ENCODE data around the gene GGA1.

Gene GGA1

GRCh38 chr22:37633089-37633624 is 24.5 kb downstream of the GGA1 start:
- TF ChIP-seq FOXM1 (IDR thresholded peaks at IDR 0.05; ENCODE audit: borderline replicate concordance, low read depth) (no peak), EP300 (IDR thresholded peaks at IDR 0.05; ENCODE audit: borderline replicate concordance) (no peak), RAD21 (IDR thresholded peaks at IDR 0.05; ENCODE audit: low read depth) (no peak), REST (IDR thresholded peaks at IDR 0.05; ENCODE audit: low read depth) (no peak), CREB1 (IDR thresholded peaks at IDR 0.05; ENCODE audit: low read depth) (no peak)

GRCh38 chr22:37633625-37634416 is 25.2 kb downstream of the GGA1 start:
- TF ChIP-seq REST (IDR thresholded peaks at IDR 0.05; ENCODE audit: low read depth) (no peak), EGR1 (IDR thresholded peaks at IDR 0.05) (0 out of 2 replicates have a peak, but pooled peaks have one; percentile 12), TCF12 (IDR thresholded peaks at IDR 0.05; ENCODE audit: low read depth) (peak; percentile 89), TEAD4 (IDR thresholded peaks at IDR 0.05) (peak; percentile 42; the same call in 1 of the 2 replicates), NFIC (IDR thresholded peaks at IDR 0.05) (peak; percentile 81), TAF1 (IDR thresholded peaks at IDR 0.05; ENCODE audit: low read depth) (peak; percentile 23; the same call in 1 of the 2 replicates), FOXM1 (IDR thresholded peaks at IDR 0.05; ENCODE audit: borderline replicate concordance, low read depth) (no peak; the same call in 1 of the 2 replicates), ZBTB7A (IDR thresholded peaks at IDR 0.05; ENCODE audit: low read depth) (peak; percentile 98), EP300 (IDR thresholded peaks at IDR 0.05; ENCODE audit: borderline replicate concordance) (peak; percentile 77), MAX (IDR thresholded peaks at IDR 0.05) (0 out of 2 replicates have a peak, but pooled peaks have one; percentile 34), YY1 (IDR thresholded peaks at IDR 0.05; ENCODE audit: low read depth) (no peak)

GRCh38 chr22:37634417-37634924 is 25.8 kb downstream of the GGA1 start:
- no peak for TF ChIP-seq ZBTB7A (IDR thresholded peaks at IDR 0.05; ENCODE audit: low read depth)
- TF ChIP-seq TCF12 (IDR thresholded peaks at IDR 0.05; ENCODE audit: low read depth): no peak
- no peak for TF ChIP-seq MAX (IDR thresholded peaks at IDR 0.05)
- TF ChIP-seq TAF1 (IDR thresholded peaks at IDR 0.05; ENCODE audit: low read depth): no peak
- peak; percentile 20; the same call in 1 of the 2 replicates for TF ChIP-seq RAD21 (IDR thresholded peaks at IDR 0.05; ENCODE audit: low read depth)
- TF ChIP-seq EGR1 (IDR thresholded peaks at IDR 0.05): no peak

- no peak for TF ChIP-seq YY1 (IDR thresholded peaks at IDR 0.05; ENCODE audit: low read depth)
- no peak for TF ChIP-seq TEAD4 (IDR thresholded peaks at IDR 0.05)
- no peak for TF ChIP-seq CREB1 (IDR thresholded peaks at IDR 0.05; ENCODE audit: low read depth)
- TF ChIP-seq EGR1 (IDR thresholded peaks at IDR 0.05): no peak
- TF ChIP-seq ZBTB7A (IDR thresholded peaks at IDR 0.05; ENCODE audit: low read depth): no peak
- no peak for TF ChIP-seq CEBPB (IDR thresholded peaks at IDR 0.05)
- TF ChIP-seq NFIC (IDR thresholded peaks at IDR 0.05): no peak
- TF ChIP-seq TAF1 (IDR thresholded peaks at IDR 0.05; ENCODE audit: low read depth): no peak
- TF ChIP-seq RAD21 (IDR thresholded peaks at IDR 0.05; ENCODE audit: low read depth): no peak
- TF ChIP-seq TCF12 (IDR thresholded peaks at IDR 0.05; ENCODE audit: low read depth): no peak
- TF ChIP-seq USF1 (IDR thresholded peaks at IDR 0.05): no peak
- TF ChIP-seq EP300 (IDR thresholded peaks at IDR 0.05; ENCODE audit: borderline replicate concordance): no peak
- no peak for TF ChIP-seq MAX (IDR thresholded peaks at IDR 0.05)
- no peak for TF ChIP-seq REST (IDR thresholded peaks at IDR 0.05; ENCODE audit: low read depth)
- TF ChIP-seq FOXM1 (IDR thresholded peaks at IDR 0.05; ENCODE audit: borderline replicate concordance, low read depth): no peak
These were observed 26.5 kb downstream of the GGA1 start for GRCh38 chr22:37635157-37635556.
